ENCODE results near the gene CNOT8.
"Not testable (repeated sequence)": the region's sequence is repeated elsewhere in the genome, so short reads cannot be mapped to it uniquely, and the experiment has no call there.

The CNOT8 gene

GRCh38 chr5:154901276-154901675 is 42.8 kb downstream of the CNOT8 start:
- peaks cover 36 to 71% of the 10 kb centered on the region in 2 donors for H3K36me3 ChIP-seq (ENCODE audit: control insufficient read depth in 2 of 2, insufficient read depth in 2 of 2, low read length in 2 of 2)
- H3K27me3 ChIP-seq (ENCODE audit: control insufficient read depth in 2 of 2, insufficient read depth in 2 of 2, low read length in 2 of 2) = no peaks in the 10 kb centered on the region
- no peak overlapping the region for H3K4me3 ChIP-seq (ENCODE audit: low read length in 2 of 2)
- no peak overlapping the region for H3K27ac ChIP-seq (ENCODE audit: low read depth in 2 of 2, low read length in 2 of 2)
- no peaks in the 10 kb centered on the region for H3K9me3 ChIP-seq (ENCODE audit: control insufficient read depth in 2 of 2, low read length in 2 of 2)
- no peaks in the 10 kb centered on the region for H3K4me1 ChIP-seq (ENCODE audit: control insufficient read depth in 2 of 2, insufficient read depth in 2 of 2, low read length in 2 of 2)
- no peak overlapping the region for H3K9ac ChIP-seq (ENCODE audit: low read depth in 1 of 2, low read length in 2 of 2)

GRCh38 chr5:154901913-154902312 is 43.5 kb downstream of the CNOT8 start:
- Histone ChIP-seq H3K27ac (ENCODE audit: low read depth in 2 of 2, low read length in 2 of 2) (no peak overlapping the region), H3K9ac (ENCODE audit: low read depth in 1 of 2, low read length in 2 of 2) (no peak overlapping the region), H3K4me3 (ENCODE audit: low read length in 2 of 2) (no peak overlapping the region), H3K36me3 (ENCODE audit: control insufficient read depth in 2 of 2, insufficient read depth in 2 of 2, low read length in 2 of 2) (peaks cover 38 to 71% of the 10 kb centered on the region in 2 donors), H3K9me3 (ENCODE audit: control insufficient read depth in 2 of 2, low read length in 2 of 2) (no peaks in the 10 kb centered on the region), H3K27me3 (ENCODE audit: control insufficient read depth in 2 of 2, insufficient read depth in 2 of 2, low read length in 2 of 2) (no peaks in the 10 kb centered on the region), H3K4me1 (ENCODE audit: control insufficient read depth in 2 of 2, insufficient read depth in 2 of 2, low read length in 2 of 2) (no peaks in the 10 kb centered on the region)

- H3K4me1 ChIP-seq (ENCODE audit: control insufficient read depth in 2 of 2, insufficient read depth in 2 of 2, low read length in 2 of 2); H3K9me3 ChIP-seq (ENCODE audit: control insufficient read depth in 2 of 2, low read length in 2 of 2); H3K9ac ChIP-seq (ENCODE audit: low read depth in 1 of 2, low read length in 2 of 2); H3K4me3 ChIP-seq (ENCODE audit: low read length in 2 of 2); H3K27me3 ChIP-seq (ENCODE audit: control insufficient read depth in 2 of 2, insufficient read depth in 2 of 2, low read length in 2 of 2); H3K27ac ChIP-seq (ENCODE audit: low read depth in 2 of 2, low read length in 2 of 2): not testable (repeated sequence)
- peaks cover 38 to 56% of the 10 kb centered on the region in 2 donors for H3K36me3 ChIP-seq (ENCODE audit: control insufficient read depth in 2 of 2, insufficient read depth in 2 of 2, low read length in 2 of 2)
These were observed 47.2 kb downstream of the CNOT8 start for GRCh38 chr5:154905601-154906000.

GRCh38 chr5:154916874-154917273 is 58.4 kb downstream of the CNOT8 start:
- Histone ChIP-seq H3K9me3 (ENCODE audit: control insufficient read depth in 2 of 2, low read length in 2 of 2) (no peaks in the 10 kb centered on the region), H3K4me1 (ENCODE audit: control insufficient read depth in 2 of 2, insufficient read depth in 2 of 2, low read length in 2 of 2) (no peaks in the 10 kb centered on the region), H3K27me3 (ENCODE audit: control insufficient read depth in 2 of 2, insufficient read depth in 2 of 2, low read length in 2 of 2) (no peaks in the 10 kb centered on the region), H3K4me3 (ENCODE audit: low read length in 2 of 2) (no peak overlapping the region), H3K27ac (ENCODE audit: low read depth in 2 of 2, low read length in 2 of 2) (no peak overlapping the region), H3K36me3 (ENCODE audit: control insufficient read depth in 2 of 2, insufficient read depth in 2 of 2, low read length in 2 of 2) (peaks cover 36 to 37% of the 10 kb centered on the region in 2 donors), H3K9ac (ENCODE audit: low read depth in 1 of 2, low read length in 2 of 2) (no peak overlapping the region)

- H3K9me3 ChIP-seq (ENCODE audit: control insufficient read depth in 2 of 2, low read length in 2 of 2) = no peaks in the 10 kb centered on the region
- no peaks in the 10 kb centered on the region for H3K4me1 ChIP-seq (ENCODE audit: control insufficient read depth in 2 of 2, insufficient read depth in 2 of 2, low read length in 2 of 2)
- H3K9ac ChIP-seq (ENCODE audit: low read depth in 1 of 2, low read length in 2 of 2) = no peak overlapping the region
- peaks cover 28 to 34% of the 10 kb centered on the region in 2 donors for H3K36me3 ChIP-seq (ENCODE audit: control insufficient read depth in 2 of 2, insufficient read depth in 2 of 2, low read length in 2 of 2)
- H3K27ac ChIP-seq (ENCODE audit: low read depth in 2 of 2, low read length in 2 of 2) = no peak overlapping the region
- H3K27me3 ChIP-seq (ENCODE audit: control insufficient read depth in 2 of 2, insufficient read depth in 2 of 2, low read length in 2 of 2) = no peaks in the 10 kb centered on the region
- no peak overlapping the region for H3K4me3 ChIP-seq (ENCODE audit: low read length in 2 of 2)
These were observed 59.3 kb downstream of the CNOT8 start for GRCh38 chr5:154917757-154918156.

- no peak overlapping the region for H3K4me3 ChIP-seq (ENCODE audit: low read length in 2 of 2)
- no peak overlapping the region for H3K9ac ChIP-seq (ENCODE audit: low read depth in 1 of 2, low read length in 2 of 2)
- H3K9me3 ChIP-seq (ENCODE audit: control insufficient read depth in 2 of 2, low read length in 2 of 2) = no peaks in the 10 kb centered on the region
- H3K27ac ChIP-seq (ENCODE audit: low read depth in 2 of 2, low read length in 2 of 2) = no peak overlapping the region
- no peaks in the 10 kb centered on the region for H3K4me1 ChIP-seq (ENCODE audit: control insufficient read depth in 2 of 2, insufficient read depth in 2 of 2, low read length in 2 of 2)
- H3K27me3 ChIP-seq (ENCODE audit: control insufficient read depth in 2 of 2, insufficient read depth in 2 of 2, low read length in 2 of 2) = no peaks in the 10 kb centered on the region
- peaks cover 37 to 39% of the 10 kb centered on the region in 2 donors for H3K36me3 ChIP-seq (ENCODE audit: control insufficient read depth in 2 of 2, insufficient read depth in 2 of 2, low read length in 2 of 2)
These were observed 65.3 kb downstream of the CNOT8 start for GRCh38 chr5:154923441-154924430.

Measured in mucosa of rectum (tissue), 2 donors.